GM18873 (cell line): ENCODE measurements around the gene CALHM1.
"Not testable (repeated sequence)": the region's sequence is repeated elsewhere in the genome, so short reads cannot be mapped to it uniquely, and the experiment has no call there.

Source experiments
- ATAC-seq: cut with Tn5 transposase; IDR thresholded peaks from one replicate; pipeline ENCODE4 v1.9.1; 2021; ENCODE audit warnings: mild to moderate bottlenecking, moderate library complexity, moderate number of reproducible peaks; ENCODE audit not compliant: unreplicated experiment, low FRiP score

The CALHM1 gene, protein sequence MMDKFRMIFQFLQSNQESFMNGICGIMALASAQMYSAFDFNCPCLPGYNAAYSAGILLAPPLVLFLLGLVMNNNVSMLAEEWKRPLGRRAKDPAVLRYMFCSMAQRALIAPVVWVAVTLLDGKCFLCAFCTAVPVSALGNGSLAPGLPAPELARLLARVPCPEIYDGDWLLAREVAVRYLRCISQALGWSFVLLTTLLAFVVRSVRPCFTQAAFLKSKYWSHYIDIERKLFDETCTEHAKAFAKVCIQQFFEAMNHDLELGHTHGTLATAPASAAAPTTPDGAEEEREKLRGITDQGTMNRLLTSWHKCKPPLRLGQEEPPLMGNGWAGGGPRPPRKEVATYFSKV

GRCh38 chr10:103458720-103459119 lies at the start of gene CALHM1:
Gene CALHM1 (minus strand): TSS chr10:103458900. CDS start chr10:103458751, 149 bp downstream.
- no peak for ATAC-seq

DNA sequence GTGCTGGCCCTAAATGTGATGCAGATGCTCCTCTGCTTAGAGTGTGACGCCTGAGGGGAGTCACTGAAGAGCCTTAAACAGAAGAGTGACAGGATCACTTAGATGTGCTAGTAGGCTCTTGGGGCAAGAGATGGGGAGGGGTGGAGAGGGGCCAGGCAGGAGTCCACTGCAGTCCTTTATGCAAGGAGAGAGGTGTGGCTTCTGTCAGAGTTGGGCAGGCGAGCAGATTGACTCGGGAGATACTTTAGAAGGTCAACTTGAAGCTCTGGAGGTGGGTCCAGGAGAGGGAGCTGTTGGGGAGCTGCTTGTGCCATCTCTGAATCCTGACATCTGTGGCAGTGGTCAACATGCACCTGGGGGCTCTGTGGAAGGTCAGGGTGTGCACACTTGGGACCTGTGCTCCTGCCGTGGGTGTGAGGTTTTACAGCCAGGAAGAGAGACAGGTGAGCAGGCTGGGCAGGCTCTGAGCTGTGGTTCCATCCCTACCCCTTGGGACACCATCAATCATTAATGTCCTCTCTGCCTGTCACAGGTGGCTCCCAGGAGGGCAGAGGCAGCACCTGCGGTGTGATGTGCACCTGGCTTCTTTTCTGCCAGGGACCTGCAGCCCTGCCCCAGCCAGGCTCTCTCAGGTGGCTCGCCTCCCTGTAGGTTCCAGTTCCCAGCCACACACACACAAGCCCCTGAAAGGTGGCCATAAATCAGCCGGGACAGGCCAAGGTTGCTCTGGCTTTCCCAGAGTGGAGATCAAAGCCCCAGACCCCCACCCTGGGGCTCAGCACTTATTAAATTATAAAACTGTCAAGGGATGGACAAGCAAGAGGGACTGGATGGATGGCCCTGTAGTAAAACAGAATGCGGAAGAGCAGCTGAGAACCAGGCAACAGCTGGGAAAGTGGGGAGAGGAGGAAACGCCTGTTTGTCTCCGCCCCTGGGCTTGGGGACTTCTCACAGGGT lies 48.8 kb upstream of the CALHM1 start:
- ATAC-seq = no peak

GRCh38 chr10:103506061-103506460 lies 47.4 kb upstream of the CALHM1 start:
- ATAC-seq = no peak

DNA sequence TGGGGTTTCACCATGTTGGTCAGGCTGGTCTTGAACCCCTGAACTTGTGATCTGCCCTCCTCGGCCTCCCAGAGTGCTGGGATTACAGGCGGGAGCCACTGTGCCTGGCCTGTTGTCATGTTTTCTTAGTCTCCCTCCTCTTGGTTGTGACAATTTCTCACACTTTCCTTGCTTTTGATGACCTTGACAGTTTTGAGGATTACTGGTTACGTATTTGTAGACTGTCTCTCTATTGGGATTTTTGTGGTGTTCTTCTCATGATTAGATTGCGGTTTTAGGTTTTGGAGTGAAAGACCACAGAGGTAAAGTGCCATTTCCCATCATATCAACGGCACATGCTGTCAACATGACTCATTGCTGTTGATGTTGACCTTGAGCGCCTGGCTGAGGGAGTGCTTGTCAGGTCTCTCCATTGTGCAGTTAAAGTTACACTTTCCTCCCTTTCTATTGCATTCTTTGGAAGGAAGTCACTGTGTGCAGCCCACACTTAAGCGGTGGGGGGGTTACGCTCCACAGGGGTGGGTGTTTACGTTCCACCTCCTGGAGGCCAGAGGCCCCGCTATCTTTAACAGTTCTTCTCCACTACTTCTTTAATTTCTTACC lies 45.6 kb upstream of the CALHM1 start:
- no peak for ATAC-seq

GRCh38 chr10:103503777-103504176 lies 45.1 kb upstream of the CALHM1 start:
- ATAC-seq = not testable (repeated sequence)

GRCh38 chr10:103502849-103503660 lies 44.4 kb upstream of the CALHM1 start:
- ATAC-seq = no peak

GRCh38 chr10:103501186-103501585 lies 42.5 kb upstream of the CALHM1 start:
- ATAC-seq = no peak

DNA sequence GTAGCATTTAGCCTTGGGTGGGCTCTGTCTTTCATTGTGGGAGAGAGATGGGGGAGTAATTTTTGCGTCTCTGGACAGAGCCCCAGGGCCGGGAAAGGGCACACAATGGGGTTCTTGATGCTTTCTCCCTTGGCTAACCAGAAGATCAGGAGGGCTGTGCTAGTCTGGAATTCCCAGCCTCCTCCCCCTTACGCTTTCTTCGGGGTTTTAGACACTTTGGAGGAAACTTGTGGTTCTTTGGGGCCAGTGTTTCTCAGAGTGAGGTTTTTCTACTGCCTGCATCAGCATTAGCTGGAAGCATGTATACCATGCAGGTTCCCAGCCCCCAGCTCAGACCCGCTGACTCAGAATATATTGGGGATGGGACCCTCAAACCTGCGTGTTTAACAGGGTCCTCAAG lies 41.8 kb upstream of the CALHM1 start:
- no peak for ATAC-seq

DNA sequence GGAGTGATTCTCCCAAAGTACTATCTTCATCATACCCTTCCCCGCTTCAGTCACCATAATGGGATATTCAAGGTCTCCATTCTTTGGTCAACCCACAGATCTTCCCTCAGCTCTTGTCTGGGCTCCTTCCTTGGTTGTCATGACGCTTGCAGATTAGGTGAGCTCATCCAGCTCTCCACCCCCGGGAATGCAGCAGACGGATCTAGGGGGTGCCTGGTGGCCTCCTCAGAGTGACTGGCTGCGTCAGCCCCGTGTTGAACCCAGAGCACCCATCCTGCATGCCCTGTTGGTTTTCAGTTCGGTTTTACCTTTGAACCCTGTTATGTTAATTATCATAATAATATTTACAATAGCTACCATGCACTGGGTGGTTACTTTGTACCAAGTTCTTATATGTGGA lies 41.2 kb upstream of the CALHM1 start:
- no peak for ATAC-seq

- ATAC-seq = no peak
These were observed 40.4 kb upstream of the CALHM1 start for GRCh38 chr10:103498936-103499638.

- ATAC-seq = no peak
These were observed 38.6 kb upstream of the CALHM1 start for GRCh38 chr10:103497161-103497915.

GRCh38 chr10:103495321-103495720 lies 36.6 kb upstream of the CALHM1 start:
- ATAC-seq = no peak

GRCh38 chr10:103493916-103494877 lies 35.5 kb upstream of the CALHM1 start:
- ATAC-seq = no peak

DNA sequence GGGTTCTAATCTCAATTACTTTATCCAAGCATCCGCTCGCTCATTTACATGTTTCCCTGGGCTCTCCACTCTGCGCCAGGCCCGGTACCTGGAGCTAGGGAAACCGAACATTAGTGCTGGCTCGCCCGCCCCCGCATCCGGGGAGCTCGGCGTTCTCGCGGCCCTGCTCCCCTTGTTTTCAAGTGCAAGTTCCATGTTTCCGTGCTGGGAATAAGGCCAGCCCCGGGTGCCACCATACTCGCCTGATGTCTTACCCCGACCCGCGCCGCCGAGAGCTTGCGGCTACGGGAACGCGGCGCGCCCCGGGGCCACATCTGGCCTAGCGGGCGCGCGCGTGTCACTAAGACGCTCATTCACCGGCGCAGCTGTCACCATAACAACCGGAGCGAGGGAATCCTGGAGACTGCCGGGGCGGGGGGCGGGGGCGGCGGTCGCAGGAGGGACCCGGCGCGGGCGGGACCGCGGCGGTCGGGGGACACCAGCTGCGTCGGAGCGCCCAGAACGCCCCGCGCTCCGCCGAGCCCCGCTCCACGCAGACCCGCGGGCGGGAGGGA lies 34.7 kb upstream of the CALHM1 start, which contains the start of gene NEURL1:
Gene NEURL1 (plus strand): TSS at position 344 of the 554 bp plus-strand sequence. CDS start 683 bp downstream, outside the sequence.
- ATAC-seq = no peak

GRCh38 chr10:103492655-103493261 lies 34.1 kb upstream of the CALHM1 start:
- no peak for ATAC-seq

DNA sequence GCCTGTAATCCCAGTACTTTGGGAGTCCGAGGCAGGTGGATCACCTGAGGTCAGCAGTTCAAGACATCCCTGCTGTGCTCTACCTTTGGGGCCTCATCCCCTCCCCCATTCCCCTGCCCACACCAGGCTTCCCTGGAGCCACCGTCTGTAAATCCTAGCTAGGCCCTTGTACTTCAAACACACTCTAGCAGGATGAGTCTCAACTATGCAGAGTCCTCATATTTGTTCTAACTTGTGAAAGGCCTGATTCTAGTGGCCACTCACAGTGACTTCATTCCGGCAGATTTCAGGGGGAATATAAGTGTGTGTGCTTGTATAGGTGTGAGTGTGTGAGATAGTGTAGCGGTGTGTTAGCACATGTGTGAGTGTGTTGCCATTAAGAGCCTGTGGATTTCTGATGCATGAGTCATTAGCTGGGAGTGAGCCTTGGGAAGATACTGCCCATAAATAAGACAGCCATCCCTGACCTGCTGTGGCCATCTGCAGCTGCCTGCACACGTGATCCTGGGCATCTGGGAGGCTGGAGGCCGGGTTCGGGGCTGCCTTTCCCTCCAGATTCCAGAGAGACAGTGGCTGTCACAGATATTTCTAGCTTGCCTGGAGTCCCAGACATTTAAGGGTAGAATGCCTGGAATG lies 33.1 kb upstream of the CALHM1 start:
- ATAC-seq = no peak

- no peak for ATAC-seq
These were observed 32.2 kb upstream of the CALHM1 start for GRCh38 chr10:103490986-103491314.
